K562 (cell line): ENCODE measurements around the gene POT1. TPM values are rescaled to one million over a fixed set of nuclear protein-coding genes. Genes with fewer than 3 reads are reported as not detected.
A peak's percentile ranks its signal among the peaks of the same experiment; 100 is the strongest.

Experiments
- ATAC-seq: fragments of 200-7000 bp; cut with Tn5 transposase; 3 replicates; pipeline ENCODE4 v1.9.1; 2020; ENCODE audit warnings: moderate library complexity
- BruUV-seq: library from RNA; stranded (reverse); fragments of 400-500 nt; replicated peaks from 2 replicates; lab custom pipeline; 2021; lab: Mats Ljungman, UMichigan
- CTCF ChIA-PET: fragments of 300-600 bp; formaldehyde crosslinking; extraction: SDS; loops from one replicate; lab custom pipeline; 2021; ENCODE audit warnings: low intra/inter-chr PET ratio; lab: Yijun Ruan, JAX
- POLR2A ChIA-PET: fragments of 300-600, 350-650 bp; sonication (Branson Sonifier 250); formaldehyde crosslinking; extraction: SDS; loops from one replicate; lab custom pipeline; 2021; ENCODE audit warnings: antibody characterized with exemption, inconsistent platforms; lab: Yijun Ruan, JAX
- DNase-seq, 4 experiments: peaks; one replicate each; pipeline versions ENCODE4 v3.0.0 to v3.0.0-alpha.2; 2011 to 2018; ENCODE audit warnings: low spot score in 3 of 4, mixed read lengths in 3 of 4; ENCODE audit errors: extremely low read depth in 1 of 4
- FAIRE-seq: peaks from 2 replicates; lab custom pipeline; 2011; peaks lifted over from hg19 to GRCh38; lab: Jason Lieb, UNC
- H2AFZ ChIP-seq: 2 replicates; pipeline ENCODE4 v1.6.0; 2011; ENCODE audit warnings: low read depth, low read length, control low read depth, inconsistent platforms
- H3K27ac ChIP-seq: fragments of 200-600 bp; 3 replicates; pipeline ENCODE4 v1.8.0; 2011; ENCODE audit warnings: low read depth, mild to moderate bottlenecking, control low read depth, inconsistent platforms, low read length, moderate library complexity, mixed read lengths; ENCODE audit errors: extremely low read depth
- H3K27me3 ChIP-seq, 2 experiments: fragments of 300-600 bp in 1 of 2; 2 replicates in 1 of 2; 3 replicates in 1 of 2; pipeline versions ENCODE4 v1.6.0 to v1.8.0; 2011; ENCODE audit warnings: inconsistent platforms in 2 of 2, low read length in 2 of 2, mild to moderate bottlenecking in 1 of 2, mixed read lengths in 1 of 2, moderate library complexity in 1 of 2; ENCODE audit not compliant: control insufficient read depth in 2 of 2, insufficient read depth in 2 of 2
- H3K36me3 ChIP-seq: fragments of 300-600 bp; 3 replicates; pipeline ENCODE4 v1.8.0; 2011; ENCODE audit warnings: mild to moderate bottlenecking, low read length, inconsistent platforms; ENCODE audit not compliant: control insufficient read depth, insufficient read depth
- H3K4me1 ChIP-seq, 2 experiments: fragments of 200-600 bp in 1 of 2; replicated peaks in 1 of 2; 2 replicates in 1 of 2; 3 replicates in 1 of 2; pipeline versions ENCODE4 v1.5.1 to v1.8.0; 2011; ENCODE audit warnings: inconsistent platforms in 2 of 2, low read length in 2 of 2, mild to moderate bottlenecking in 1 of 2, mixed read lengths in 1 of 2, moderate library complexity in 1 of 2; ENCODE audit not compliant: control insufficient read depth in 2 of 2, insufficient read depth in 2 of 2
- H3K4me2 ChIP-seq: 2 replicates; pipeline ENCODE4 v1.6.1; 2011; ENCODE audit warnings: low read length, control low read depth, inconsistent platforms, mixed read lengths; ENCODE audit not compliant: insufficient read depth
- H3K4me3 ChIP-seq: fragments of 200-600 bp; sonication (generic), shearing (Covaris generic); 2 replicates; pipeline ENCODE4 v1.5.1; 2016; ENCODE audit warnings: control low read depth, inconsistent platforms
- H3K79me2 ChIP-seq: fragments of 200-600 bp; 3 replicates; pipeline ENCODE4 v1.8.0; 2011; ENCODE audit warnings: low read length, inconsistent platforms; ENCODE audit not compliant: control insufficient read depth, insufficient read depth
- H3K9ac ChIP-seq, 2 experiments: 2 replicates each; pipeline versions ENCODE4 v1.6.0 to v1.6.1; 2011; ENCODE audit warnings: low read depth in 2 of 2, low read length in 2 of 2, control low read depth in 1 of 2, inconsistent platforms in 1 of 2, mild to moderate bottlenecking in 1 of 2, mixed read lengths in 1 of 2; ENCODE audit not compliant: insufficient read depth in 1 of 2
- H3K9me1 ChIP-seq: one replicate; pipeline ENCODE4 v1.6.0; 2011; ENCODE audit warnings: inconsistent platforms, mild to moderate bottlenecking, low read length, moderate library complexity; ENCODE audit not compliant: control insufficient read depth, insufficient read depth
- H3K9me3 ChIP-seq: replicated peaks from 2 replicates; pipeline ENCODE4 v1.5.1; 2011; ENCODE audit warnings: low read depth, low read length, inconsistent platforms; ENCODE audit not compliant: control insufficient read depth, insufficient read depth
- H4K20me1 ChIP-seq: replicated peaks from 2 replicates; pipeline ENCODE4 v1.6.1; 2011; ENCODE audit warnings: low read length, inconsistent platforms, mixed read lengths; ENCODE audit not compliant: control insufficient read depth, insufficient read depth
- EP400 ChIP-seq: fragments of 450-650 bp; IDR thresholded peaks from 2 replicates; pipeline ENCODE4 v1.6.1; 2017; ENCODE audit warnings: antibody characterized with exemption, mild to moderate bottlenecking, moderate library complexity
- HINFP ChIP-seq: fragments of 450-650 bp; conservative IDR thresholded peaks from 2 replicates; pipeline ENCODE4 v1.6.1; 2016; ENCODE audit warnings: missing genetic modification characterization, low read depth, mild to moderate bottlenecking, control low read depth, missing compliant biosample characterization
- MEF2A ChIP-seq: IDR thresholded peaks from 2 replicates; pipeline ENCODE4 v1.6.1; 2011; ENCODE audit warnings: low read depth, mild to moderate bottlenecking, low read length, moderate library complexity; ENCODE audit not compliant: control insufficient read depth
- NCOA2 ChIP-seq, 2 experiments: fragments of 450-650 bp; IDR thresholded peaks; 2 replicates each; pipeline ENCODE4 v1.6.1; 2018; ENCODE audit warnings: mild to moderate bottlenecking in 2 of 2, moderate library complexity in 1 of 2; ENCODE audit not compliant: partially characterized antibody in 2 of 2
- POLR2H ChIP-seq: IDR thresholded peaks from 2 replicates; pipeline ENCODE4 v1.6.1; 2016; ENCODE audit warnings: missing genetic modification characterization, low read depth, mild to moderate bottlenecking, control low read depth, missing compliant biosample characterization, moderate library complexity
- RERE ChIP-seq: sonication (generic); formaldehyde crosslinking; IDR thresholded peaks from 2 replicates; pipeline ENCODE4 v1.8.0; 2023; ENCODE audit warnings: missing genetic modification reagents, mild to moderate bottlenecking, borderline replicate concordance
- SMAD3 ChIP-seq: fragments of 450-650 bp; formaldehyde crosslinking; conservative IDR thresholded peaks from 2 replicates; pipeline ENCODE4 v1.4.0; 2020; ENCODE audit warnings: mild to moderate bottlenecking
- ZNF165 ChIP-seq: fragments of 250-450 bp; sonication (Bioruptor Pico); IDR thresholded peaks from 2 replicates; pipeline ENCODE4 v1.4.0; 2020; ENCODE audit warnings: borderline replicate concordance
- ZNF212 ChIP-seq: fragments of 450-650 bp; formaldehyde crosslinking; IDR thresholded peaks from 2 replicates; pipeline ENCODE4 v1.4.0; 2020; ENCODE audit warnings: mild to moderate bottlenecking
- WGBS: fragments of 100-300 bp; shearing (Covaris generic); methylation state at CpG from one replicate; pipeline ENCODE4 v1.1.6; 2016; ENCODE audit warnings: low coverage, mixed read lengths; ENCODE audit not compliant: insufficient coverage; ENCODE audit errors: missing lambda C conversion rate; 5-methylcytosine and 5-hydroxymethylcytosine counted together
- in situ Hi-C: fragments of 300-500 bp; cut with MboI; formaldehyde crosslinking; loops from 4 replicates; pipeline ENCODE4 v1.15.0; 2018; ENCODE audit warnings: inconsistent platforms, mixed read lengths
- intact Hi-C: fragments of 100-400 bp; cut with micrococcal nuclease; formaldehyde crosslinking; loops from 2 replicates; pipeline ENCODE4 v1.14.2; 2022
- polyA plus RNA-seq, 8 experiments: library from polyadenylated mRNA; depleted of rRNA in 4 of 8; stranded (reverse) in 5 of 8; unstranded in 3 of 8; fragments of >200 nt; fragmentation: Nextera tagmentation in 2 of 8; fragmentation: Illumina TruSeq in 1 of 8; extraction: Ambion mirVana in 2 of 8; extraction: Trizol in 1 of 8; gene quantifications; 2 replicates each; pipeline versions ENCODE4 v1.2.1 to v1.2.3, GENCODE V29; 2011 to 2014; ENCODE audit warnings: inconsistent platforms in 1 of 8, missing spikeins in 1 of 8
- total RNA-seq, 7 experiments: library from RNA; depleted of rRNA in 6 of 7; stranded (reverse); fragments of >200 nt in 6 of 7; fragmentation: Illumina TruSeq in 2 of 7; extraction: Trizol in 2 of 7; gene quantifications; 2 replicates each; pipeline versions ENCODE4 v1.2.1 to v1.2.3, GENCODE V29; 2011 to 2021; ENCODE audit warnings: low replicate concordance in 1 of 7
- TF ChIP-seq, protein P1 (sequence below): sonication (generic); formaldehyde crosslinking; IDR thresholded peaks from 2 replicates; pipeline ENCODE4 v1.8.0; 2022; ENCODE audit warnings: mild to moderate bottlenecking, missing genetic modification reagents

The POT1 gene
- total and polyA plus RNA-seq, 9 of the 15 experiments (the other 6 are each of a cell fraction or from before 2014, with no cell fraction given): 37.9 to 140 (median 63.6) TPM

- 29% methylated on average over 4 of the region's 4 CpGs for WGBS
- Histone ChIP-seq H3K9me1 (no peaks in the 10 kb centered on the region), H2AFZ (no peak overlapping the region; the same call in 1 of the 2 replicates), H3K79me2 (no peaks in the 10 kb centered on the region), H3K9me3 (no peaks in the 10 kb centered on the region), H3K4me3 (no peak overlapping the region), H3K27ac (no peak overlapping the region), H3K36me3 (no peaks in the 10 kb centered on the region), H3K4me1 (no peaks in the 10 kb centered on the region), H3K9ac (no peak overlapping the region), H4K20me1 (no peaks in the 10 kb centered on the region), H3K4me2 (no peak overlapping the region), H3K27me3 (no peaks in the 10 kb centered on the region)
- no peak for DNase-seq
- no peak for FAIRE-seq
- in situ Hi-C loops (no loop called here), intact Hi-C loops (no loop called here)
- ChIA-PET POLR2A (no interaction called here), CTCF (no interaction called here)
- no peak for ATAC-seq
- BruUV-seq: no TSS peak
- TF ChIP-seq ZNF212 (CRISPR knock-in tag) (0 out of 2 replicates have a peak, but pooled peaks have one; percentile 51), RERE (CRISPR knock-in tag) (no peak), MEF2A (no peak), EP400 (no peak), ZNF165 (CRISPR knock-in tag) (no peak), HINFP (tag) (no peak), NCOA2 (IDR thresholded peaks at IDR 0.05; ENCODE audit: partially characterized antibody in 2 of 2) (no peak), POLR2H (tag) (no peak), SMAD3 (CRISPR knock-in tag) (peak; percentile 71; the same call in 1 of the 2 replicates)
- TF ChIP-seq, protein P1, sequence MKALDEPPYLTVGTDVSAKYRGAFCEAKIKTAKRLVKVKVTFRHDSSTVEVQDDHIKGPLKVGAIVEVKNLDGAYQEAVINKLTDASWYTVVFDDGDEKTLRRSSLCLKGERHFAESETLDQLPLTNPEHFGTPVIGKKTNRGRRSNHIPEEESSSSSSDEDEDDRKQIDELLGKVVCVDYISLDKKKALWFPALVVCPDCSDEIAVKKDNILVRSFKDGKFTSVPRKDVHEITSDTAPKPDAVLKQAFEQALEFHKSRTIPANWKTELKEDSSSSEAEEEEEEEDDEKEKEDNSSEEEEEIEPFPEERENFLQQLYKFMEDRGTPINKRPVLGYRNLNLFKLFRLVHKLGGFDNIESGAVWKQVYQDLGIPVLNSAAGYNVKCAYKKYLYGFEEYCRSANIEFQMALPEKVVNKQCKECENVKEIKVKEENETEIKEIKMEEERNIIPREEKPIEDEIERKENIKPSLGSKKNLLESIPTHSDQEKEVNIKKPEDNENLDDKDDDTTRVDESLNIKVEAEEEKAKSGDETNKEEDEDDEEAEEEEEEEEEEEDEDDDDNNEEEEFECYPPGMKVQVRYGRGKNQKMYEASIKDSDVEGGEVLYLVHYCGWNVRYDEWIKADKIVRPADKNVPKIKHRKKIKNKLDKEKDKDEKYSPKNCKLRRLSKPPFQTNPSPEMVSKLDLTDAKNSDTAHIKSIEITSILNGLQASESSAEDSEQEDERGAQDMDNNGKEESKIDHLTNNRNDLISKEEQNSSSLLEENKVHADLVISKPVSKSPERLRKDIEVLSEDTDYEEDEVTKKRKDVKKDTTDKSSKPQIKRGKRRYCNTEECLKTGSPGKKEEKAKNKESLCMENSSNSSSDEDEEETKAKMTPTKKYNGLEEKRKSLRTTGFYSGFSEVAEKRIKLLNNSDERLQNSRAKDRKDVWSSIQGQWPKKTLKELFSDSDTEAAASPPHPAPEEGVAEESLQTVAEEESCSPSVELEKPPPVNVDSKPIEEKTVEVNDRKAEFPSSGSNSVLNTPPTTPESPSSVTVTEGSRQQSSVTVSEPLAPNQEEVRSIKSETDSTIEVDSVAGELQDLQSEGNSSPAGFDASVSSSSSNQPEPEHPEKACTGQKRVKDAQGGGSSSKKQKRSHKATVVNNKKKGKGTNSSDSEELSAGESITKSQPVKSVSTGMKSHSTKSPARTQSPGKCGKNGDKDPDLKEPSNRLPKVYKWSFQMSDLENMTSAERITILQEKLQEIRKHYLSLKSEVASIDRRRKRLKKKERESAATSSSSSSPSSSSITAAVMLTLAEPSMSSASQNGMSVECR: no peak
These were observed 35.9 kb upstream of the POT1 start for GRCh38 chr7:124965553-124965952.
